HEK293T (cell line): ENCODE data around the gene IGFBP5.

Experiments
- CTCF ChIA-PET: fragments of 350-600 bp; formaldehyde crosslinking; extraction: SDS; loops from one replicate; lab custom pipeline; 2021; ENCODE audit warnings: antibody characterized with exemption, inconsistent platforms; lab: Yijun Ruan, JAX
- POLR2A ChIA-PET: fragments of 350-600 bp; formaldehyde crosslinking; extraction: SDS; loops from one replicate; lab custom pipeline; 2020; ENCODE audit warnings: antibody characterized with exemption, inconsistent platforms; lab: Yijun Ruan, JAX
- DNase-seq: peaks from one replicate; pipeline ENCODE4 v3.0.0; 2012; ENCODE audit warnings: mixed read lengths; ENCODE audit errors: extremely low spot score
- ARNT ChIP-seq: fragments of 450-650 bp; IDR thresholded peaks from 2 replicates; pipeline ENCODE4 v1.6.1; 2017; ENCODE audit warnings: mild to moderate bottlenecking
- BHLHE40 ChIP-seq: fragments of 450-650 bp; IDR thresholded peaks from 2 replicates; pipeline ENCODE4 v1.6.1; 2016; ENCODE audit warnings: mild to moderate bottlenecking, moderate library complexity, borderline replicate concordance
- CTBP1 ChIP-seq: fragments of 450-650 bp; IDR thresholded peaks from 2 replicates; pipeline ENCODE4 v1.6.1; 2016; ENCODE audit warnings: borderline replicate concordance
- ELF4 ChIP-seq: fragments of 450-650 bp; IDR thresholded peaks from 2 replicates; pipeline ENCODE4 v1.6.1; 2017; ENCODE audit warnings: antibody characterized with exemption
- FOXA1 ChIP-seq: fragments of 450-650 bp; IDR thresholded peaks from 2 replicates; pipeline ENCODE4 v1.6.1; 2016; ENCODE audit warnings: mild to moderate bottlenecking
- FOXK2 ChIP-seq: fragments of 450-650 bp; IDR thresholded peaks from 2 replicates; pipeline ENCODE4 v1.6.1; 2016; ENCODE audit warnings: mild to moderate bottlenecking
- FOXM1 ChIP-seq: fragments of 450-650 bp; IDR thresholded peaks from 2 replicates; pipeline ENCODE4 v1.6.1; 2017; ENCODE audit warnings: mild to moderate bottlenecking, borderline replicate concordance
- HDGF ChIP-seq: fragments of 450-650 bp; IDR thresholded peaks from 2 replicates; pipeline ENCODE4 v1.6.1; 2017; ENCODE audit warnings: antibody characterized with exemption, borderline replicate concordance
- L3MBTL2 ChIP-seq: fragments of 450-650 bp; conservative IDR thresholded peaks from 2 replicates; pipeline ENCODE4 v1.6.1; 2016; ENCODE audit warnings: mild to moderate bottlenecking
- LEF1 ChIP-seq: fragments of 450-650 bp; IDR thresholded peaks from 2 replicates; pipeline ENCODE4 v1.6.1; 2017; ENCODE audit warnings: mild to moderate bottlenecking, borderline replicate concordance
- NFRKB ChIP-seq: fragments of 450-650 bp; IDR thresholded peaks from 2 replicates; pipeline ENCODE4 v1.6.1; 2016; ENCODE audit warnings: mild to moderate bottlenecking, moderate library complexity
- SP1 ChIP-seq: fragments of 450-650 bp; IDR thresholded peaks from 2 replicates; pipeline ENCODE4 v1.6.1; 2017
- SUZ12 ChIP-seq: fragments of 450-650 bp; IDR thresholded peaks from 2 replicates; pipeline ENCODE4 v1.6.1; 2016; ENCODE audit warnings: mild to moderate bottlenecking
- TARDBP ChIP-seq: fragments of 450-650 bp; IDR thresholded peaks from 2 replicates; pipeline ENCODE4 v1.6.1; 2016
- ZNF384 ChIP-seq: fragments of 450-650 bp; IDR thresholded peaks from 2 replicates; pipeline ENCODE4 v1.6.1; 2016
- TF ChIP-seq, protein P1 (sequence below): fragments of 450-650 bp; IDR thresholded peaks from 2 replicates; pipeline ENCODE4 v1.6.1; 2016

The IGFBP5 gene

DNA sequence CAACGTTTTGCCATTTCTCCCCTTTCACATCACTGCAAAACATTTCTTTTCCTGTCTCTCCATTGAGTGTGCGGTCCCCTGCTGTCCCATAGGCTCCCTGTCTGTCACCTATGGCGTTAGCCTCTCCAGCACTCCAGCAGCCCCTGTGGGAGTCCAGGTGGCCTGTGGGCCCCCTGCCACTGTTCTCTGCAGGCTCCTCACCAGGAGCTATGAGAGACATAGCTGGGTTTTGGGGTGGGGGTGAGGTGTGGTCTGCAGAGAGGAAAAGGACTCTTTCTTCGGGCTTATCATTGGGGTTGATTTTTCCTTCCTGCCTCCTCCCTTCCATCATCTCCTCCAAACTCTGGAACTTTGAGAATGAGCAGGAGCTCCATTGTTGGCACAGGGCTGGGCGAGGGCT is 36.1 kb upstream of the IGFBP5 start:
- ChIA-PET POLR2A (no interaction called here), CTCF (no interaction called here)
- TF ChIP-seq L3MBTL2 (no peak), CTBP1 (no peak), ARNT (no peak), BHLHE40 (no peak), SP1 (no peak), NFRKB (no peak), FOXA1 (no peak), HDGF (no peak)
- TF ChIP-seq, protein P1, sequence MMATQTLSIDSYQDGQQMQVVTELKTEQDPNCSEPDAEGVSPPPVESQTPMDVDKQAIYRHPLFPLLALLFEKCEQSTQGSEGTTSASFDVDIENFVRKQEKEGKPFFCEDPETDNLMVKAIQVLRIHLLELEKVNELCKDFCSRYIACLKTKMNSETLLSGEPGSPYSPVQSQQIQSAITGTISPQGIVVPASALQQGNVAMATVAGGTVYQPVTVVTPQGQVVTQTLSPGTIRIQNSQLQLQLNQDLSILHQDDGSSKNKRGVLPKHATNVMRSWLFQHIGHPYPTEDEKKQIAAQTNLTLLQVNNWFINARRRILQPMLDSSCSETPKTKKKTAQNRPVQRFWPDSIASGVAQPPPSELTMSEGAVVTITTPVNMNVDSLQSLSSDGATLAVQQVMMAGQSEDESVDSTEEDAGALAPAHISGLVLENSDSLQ = no peak
- no peak for DNase-seq

GRCh38 chr2:216730871-216731270 is 35.5 kb upstream of the IGFBP5 start:
- ChIA-PET POLR2A (no interaction called here), CTCF (no interaction called here)
- TF ChIP-seq FOXA1 = no peak
- no peak for TF ChIP-seq CTBP1
- TF ChIP-seq FOXK2 = no peak
- no peak for TF ChIP-seq NFRKB
- TF ChIP-seq FOXM1 = no peak
- TF ChIP-seq ZNF384 = no peak
- TF ChIP-seq TARDBP = no peak
- no peak for TF ChIP-seq LEF1
- TF ChIP-seq, protein P1 = no peak
- TF ChIP-seq SUZ12 = no peak
- DNase-seq = no peak

GRCh38 chr2:216727346-216728122 is 32.2 kb upstream of the IGFBP5 start:
- POLR2A ChIA-PET = no interaction called here
- no peak for TF ChIP-seq HDGF
- no peak for TF ChIP-seq BHLHE40
- no peak for TF ChIP-seq ZNF384
- no peak for TF ChIP-seq ARNT
- no peak for TF ChIP-seq ELF4
- TF ChIP-seq CTBP1 = no peak
- TF ChIP-seq FOXK2 = no peak
- TF ChIP-seq SUZ12 = no peak
- TF ChIP-seq TARDBP = no peak
- TF ChIP-seq LEF1 = no peak
- TF ChIP-seq FOXM1 = no peak
- DNase-seq = no peak
- CTCF ChIA-PET = no interaction called here

GRCh38 chr2:216724190-216724589 is 28.8 kb upstream of the IGFBP5 start:
- TF ChIP-seq CTBP1 (no peak), FOXM1 (no peak), LEF1 (no peak), ARNT (no peak), FOXA1 (no peak), BHLHE40 (no peak), SP1 (no peak), ZNF384 (no peak), FOXK2 (no peak), HDGF (no peak), L3MBTL2 (no peak), ELF4 (no peak), NFRKB (no peak)
- TF ChIP-seq, protein P1 = no peak
- DNase-seq = no peak
- CTCF ChIA-PET = no interaction called here
- POLR2A ChIA-PET = no interaction called here

GRCh38 chr2:216721141-216721540 is 25.8 kb upstream of the IGFBP5 start:
- TF ChIP-seq, protein P1 = no peak
- TF ChIP-seq L3MBTL2 (no peak), TARDBP (no peak), ELF4 (no peak), ARNT (no peak), HDGF (no peak), FOXA1 (no peak), BHLHE40 (no peak), LEF1 (no peak), CTBP1 (no peak), NFRKB (no peak), ZNF384 (no peak)
- ChIA-PET CTCF (no interaction called here), POLR2A (no interaction called here)
- no peak for DNase-seq

- no peak for DNase-seq
- POLR2A ChIA-PET = no interaction called here
- TF ChIP-seq SP1 (no peak), CTBP1 (no peak)
- TF ChIP-seq, protein P1 = no peak
- CTCF ChIA-PET = no interaction called here
Measured at GRCh38 chr2:216720722-216721121, 25.4 kb upstream of the IGFBP5 start.
